Activated T-cell treated with anti-CD3 and anti-CD28 coated beads, Interleukin-2, amount 50 U/mL, for 72 hours (primary cell): ENCODE data around the gene TBXA2R. TPM values are rescaled to one million over a fixed set of nuclear protein-coding genes. Genes with fewer than 3 reads are reported as not detected.

ENCODE experiments used
- ATAC-seq, 2 donors: fragments of 150-1000 bp; cut with Tn5 transposase; replicated peaks in 1 of 2; 2 replicates each; pipeline ENCODE4 v1.10.0; 2021; ENCODE audit warnings: moderate library complexity in 2 of 2, mild to moderate bottlenecking in 1 of 2
- DNase-seq, 2 donors: peaks; one replicate each; pipeline ENCODE4 v3.0.0; 2021 to 2022; ENCODE audit warnings: mixed read lengths in 1 of 2
- H3K27ac Mint-ChIP-seq: one replicate; pipeline ENCODE4 v1.8.0; 2022; ENCODE audit warnings: mild to moderate bottlenecking, moderate library complexity, mixed read lengths
- H3K27me3 Mint-ChIP-seq: one replicate; pipeline ENCODE4 v1.8.0; 2022; ENCODE audit warnings: low read depth, mixed read lengths
- H3K36me3 Mint-ChIP-seq, 2 donors: one replicate each; pipeline ENCODE4 v1.8.0; 2022; ENCODE audit warnings: mixed read lengths in 2 of 2, mild to moderate bottlenecking in 1 of 2; ENCODE audit not compliant: insufficient read depth in 2 of 2
- H3K4me1 Mint-ChIP-seq: one replicate; pipeline ENCODE4 v1.8.0; 2022; ENCODE audit warnings: low read depth, mixed read lengths
- H3K4me3 Mint-ChIP-seq, 2 donors: one replicate each; pipeline ENCODE4 v1.8.0; 2022; ENCODE audit warnings: mild to moderate bottlenecking in 2 of 2, mixed read lengths in 2 of 2, moderate library complexity in 2 of 2
- H3K9me3 Mint-ChIP-seq, 2 donors: one replicate each; pipeline ENCODE4 v1.8.0; 2022; ENCODE audit warnings: mixed read lengths in 2 of 2
- total RNA-seq, 2 donors: library from RNA; stranded (reverse); gene quantifications; one replicate each; pipeline ENCODE4 v1.2.3, GENCODE V29; 2022

Gene TBXA2R
- total RNA-seq, 2 donors from 2014 or later, result 1.5 to 2.9 TPM

GRCh38 chr19:3603121-3603811 is 3.4 kb downstream of the TBXA2R start:
- DNase-seq (no peak), ATAC-seq (no peak)
- no peaks in the 10 kb centered on the region for H3K9me3 Mint-ChIP-seq
- H3K27me3 Mint-ChIP-seq, result peaks cover 6% of the 10 kb centered on the region
- peaks cover 0 to 1% of the 10 kb centered on the region in 2 donors for H3K36me3 Mint-ChIP-seq
- no peak overlapping the region for H3K27ac Mint-ChIP-seq
- H3K4me3 Mint-ChIP-seq, result no peak overlapping the region
- H3K4me1 Mint-ChIP-seq, result peaks cover 6% of the 10 kb centered on the region

- no peak overlapping the region for H3K27ac Mint-ChIP-seq
- H3K4me3 Mint-ChIP-seq, result no peak overlapping the region
- no peaks in the 10 kb centered on the region for H3K36me3 Mint-ChIP-seq
- no peak for ATAC-seq
- no peaks in the 10 kb centered on the region for H3K27me3 Mint-ChIP-seq
- no peaks in the 10 kb centered on the region for H3K9me3 Mint-ChIP-seq
- no peaks in the 10 kb centered on the region for H3K4me1 Mint-ChIP-seq
- DNase-seq, result no peak
Observed at GRCh38 chr19:3601021-3601420, 5.7 kb downstream of the TBXA2R start.

- no peaks in the 10 kb centered on the region for H3K9me3 Mint-ChIP-seq
- no peaks in the 10 kb centered on the region for H3K4me1 Mint-ChIP-seq
- ATAC-seq, result no peak
- no peak overlapping the region for H3K27ac Mint-ChIP-seq
- no peaks in the 10 kb centered on the region for H3K36me3 Mint-ChIP-seq
- H3K27me3 Mint-ChIP-seq, result no peaks in the 10 kb centered on the region
- DNase-seq, result no peak
- no peak overlapping the region for H3K4me3 Mint-ChIP-seq
Observed at GRCh38 chr19:3599776-3600187, 6.9 kb downstream of the TBXA2R start.

GRCh38 chr19:3595521-3596061 is 11.1 kb downstream of the TBXA2R start:
- ATAC-seq (no peak), DNase-seq (no peak)
- H3K27me3 Mint-ChIP-seq, result no peaks in the 10 kb centered on the region
- H3K27ac Mint-ChIP-seq, result no peak overlapping the region
- no peak overlapping the region for H3K4me3 Mint-ChIP-seq
- no peaks in the 10 kb centered on the region for H3K36me3 Mint-ChIP-seq
- no peaks in the 10 kb centered on the region for H3K9me3 Mint-ChIP-seq
- no peaks in the 10 kb centered on the region for H3K4me1 Mint-ChIP-seq

GRCh38 chr19:3593156-3593555 is 13.5 kb downstream of the TBXA2R start:
- H3K27me3 Mint-ChIP-seq, result no peaks in the 10 kb centered on the region

GRCh38 chr19:3591876-3592613 is 14.6 kb downstream of the TBXA2R start:
- ATAC-seq, result no peak
- Mint-ChIP-seq H3K36me3 (no peaks in the 10 kb centered on the region), H3K27me3 (no peaks in the 10 kb centered on the region), H3K4me1 (no peaks in the 10 kb centered on the region), H3K27ac (no peak overlapping the region), H3K4me3 (no peak overlapping the region), H3K9me3 (no peaks in the 10 kb centered on the region)
- no peak for DNase-seq

More at GRCh38 chr19:3593156-3593555, 13.5 kb downstream of the TBXA2R start:
- Mint-ChIP-seq H3K9me3 (no peaks in the 10 kb centered on the region), H3K4me1 (no peaks in the 10 kb centered on the region), H3K36me3 (no peaks in the 10 kb centered on the region), H3K4me3 (no peak overlapping the region), H3K27ac (no peak overlapping the region)
- ATAC-seq (no peak), DNase-seq (no peak)

GRCh38 chr19:3590991-3591659 is 15.6 kb downstream of the TBXA2R start:
- no peak overlapping the region for H3K27ac Mint-ChIP-seq
- H3K4me3 Mint-ChIP-seq, result no peak overlapping the region
- H3K27me3 Mint-ChIP-seq, result no peaks in the 10 kb centered on the region
- no peaks in the 10 kb centered on the region for H3K36me3 Mint-ChIP-seq
- H3K4me1 Mint-ChIP-seq, result no peaks in the 10 kb centered on the region
- no peaks in the 10 kb centered on the region for H3K9me3 Mint-ChIP-seq
- DNase-seq (no peak), ATAC-seq (no peak)

GRCh38 chr19:3589949-3590348 is 16.7 kb downstream of the TBXA2R start:
- H3K27me3 Mint-ChIP-seq, result no peaks in the 10 kb centered on the region
- no peaks in the 10 kb centered on the region for H3K36me3 Mint-ChIP-seq
- H3K27ac Mint-ChIP-seq, result no peak overlapping the region
- ATAC-seq, result no peak
- no peak overlapping the region for H3K4me3 Mint-ChIP-seq
- H3K4me1 Mint-ChIP-seq, result no peaks in the 10 kb centered on the region
- no peaks in the 10 kb centered on the region for H3K9me3 Mint-ChIP-seq
- DNase-seq, result no peak

- no peak overlapping the region for H3K4me3 Mint-ChIP-seq
- DNase-seq (no peak), ATAC-seq (no peak)
- H3K27me3 Mint-ChIP-seq, result no peaks in the 10 kb centered on the region
- no peaks in the 10 kb centered on the region for H3K4me1 Mint-ChIP-seq
- no peaks in the 10 kb centered on the region for H3K9me3 Mint-ChIP-seq
- H3K27ac Mint-ChIP-seq, result no peak overlapping the region
- H3K36me3 Mint-ChIP-seq, result no peaks in the 10 kb centered on the region
Observed at GRCh38 chr19:3589439-3589838, 17.2 kb downstream of the TBXA2R start.

- DNase-seq (no peak), ATAC-seq (no peak)
- Mint-ChIP-seq H3K27ac (no peak overlapping the region), H3K27me3 (no peaks in the 10 kb centered on the region), H3K9me3 (no peaks in the 10 kb centered on the region), H3K4me1 (no peaks in the 10 kb centered on the region), H3K4me3 (no peak overlapping the region), H3K36me3 (no peaks in the 10 kb centered on the region)
Observed at GRCh38 chr19:3586707-3587346, 19.8 kb downstream of the TBXA2R start.

- Mint-ChIP-seq H3K27me3 (no peaks in the 10 kb centered on the region), H3K36me3 (no peaks in the 10 kb centered on the region), H3K4me3 (peak overlapping the region; percentile 32 to 60), H3K27ac (no peak overlapping the region), H3K9me3 (no peaks in the 10 kb centered on the region), H3K4me1 (no peaks in the 10 kb centered on the region)
- ATAC-seq (peak; percentile 39 to 47), DNase-seq (peak; percentile 46 to 55)
Observed at GRCh38 chr19:3586127-3586626, 20.5 kb downstream of the TBXA2R start.

GRCh38 chr19:3585301-3586126 is 21.2 kb downstream of the TBXA2R start, which contains the start of gene GIPC3:
TSS of gene GIPC3 (plus strand) at chr19:3585478. CDS start at chr19:3585598, 120 bp downstream.
- DNase-seq (peak in 1 of 2 donors; percentile 29), ATAC-seq (peak; percentile 44 to 46)
- peak within 1 kb of the TSS; percentile 32 to 60 for H3K4me3 Mint-ChIP-seq

More at GRCh38 chr19:3585301-3586126, 21.2 kb downstream of the TBXA2R start, which contains the start of gene GIPC3:
- H3K27me3 Mint-ChIP-seq, result no peaks in the 10 kb centered on the region
- H3K9me3 Mint-ChIP-seq, result no peaks in the 10 kb centered on the region
- H3K27ac Mint-ChIP-seq, result no peak within 1 kb of the TSS
- no peaks in the 10 kb centered on the region for H3K36me3 Mint-ChIP-seq
- H3K4me1 Mint-ChIP-seq, result no peaks in the 10 kb centered on the region
